NCI-H1694 treated with DMSO at 0.1 percent for 48 hours (cell line): Measurements from ENCODE around the gene PDXP.

Experiments used
- DNase-seq: peaks from one replicate; lab custom pipeline; 2025; lab: John Stamatoyannopoulos, UW

The PDXP gene

GRCh38 chr22:37697538-37697835 is 39.0 kb downstream of the PDXP start:
- no peak for DNase-seq

- no peak for DNase-seq
These were observed 42.7 kb downstream of the PDXP start for GRCh38 chr22:37701141-37701786.

DNA sequence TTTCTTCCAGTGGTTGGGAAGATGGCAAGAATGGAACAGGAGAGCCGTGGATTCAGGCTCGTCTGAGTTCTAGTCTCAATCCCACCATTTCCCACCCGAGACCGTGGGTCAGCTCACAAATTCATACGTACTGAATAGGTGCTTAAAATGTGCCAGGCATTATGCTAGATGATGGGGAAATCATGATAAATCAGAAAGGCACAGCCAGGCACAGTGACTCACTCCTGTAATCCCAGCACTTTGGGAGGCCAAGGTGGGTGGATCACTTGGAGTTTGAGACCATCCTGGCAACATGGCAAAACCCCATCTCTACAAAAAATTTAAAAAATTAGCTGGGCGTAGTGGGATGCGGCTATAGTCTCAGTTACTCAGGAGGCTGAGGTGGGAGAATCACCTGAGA is 45.4 kb downstream of the PDXP start:
- no peak for DNase-seq

DNA sequence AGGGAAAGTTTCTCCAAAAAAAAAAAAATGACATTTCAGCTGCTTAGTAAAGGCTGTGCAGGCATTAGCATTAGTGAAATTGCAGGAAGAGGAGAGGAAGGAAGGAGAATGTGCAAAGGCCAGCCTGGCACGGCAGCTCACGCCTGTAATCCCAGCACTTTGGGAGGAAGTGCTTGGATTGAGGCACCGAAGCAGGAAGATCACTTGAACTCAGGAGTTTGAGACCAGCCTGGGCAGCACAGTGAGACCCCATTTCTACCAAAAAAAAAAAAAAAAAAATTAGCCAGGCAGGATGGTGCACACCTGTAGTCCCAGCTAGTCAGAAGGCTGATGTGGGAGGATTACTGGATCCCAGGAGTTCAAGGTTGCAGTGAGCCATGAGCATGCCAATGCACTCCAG is 46.1 kb downstream of the PDXP start:
- no peak for DNase-seq

DNA sequence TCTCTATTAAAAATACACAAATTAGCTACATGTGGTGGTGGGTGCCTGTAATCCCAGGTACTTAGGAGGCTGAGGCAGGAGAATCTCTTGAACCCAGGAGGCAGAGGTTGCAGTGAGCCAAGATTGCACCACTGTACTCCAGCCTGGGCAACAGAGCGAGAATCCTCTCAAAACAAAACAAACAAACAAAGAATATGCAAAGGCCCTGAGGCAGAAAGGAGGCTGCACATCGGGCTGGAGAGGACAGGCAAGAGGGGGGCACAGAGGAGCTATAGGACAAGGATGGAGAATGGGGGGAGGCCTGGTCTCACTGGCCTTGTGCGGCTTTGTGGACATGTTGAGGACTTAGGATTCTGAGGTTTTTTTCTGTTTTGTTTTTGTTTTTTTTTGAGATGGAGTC is 46.7 kb downstream of the PDXP start:
- DNase-seq, result no peak

GRCh38 chr22:37708580-37709444 is 50.3 kb downstream of the PDXP start:
- no peak for DNase-seq

- no peak for DNase-seq
These were observed 50.9 kb downstream of the PDXP start for GRCh38 chr22:37709445-37709765.

DNA sequence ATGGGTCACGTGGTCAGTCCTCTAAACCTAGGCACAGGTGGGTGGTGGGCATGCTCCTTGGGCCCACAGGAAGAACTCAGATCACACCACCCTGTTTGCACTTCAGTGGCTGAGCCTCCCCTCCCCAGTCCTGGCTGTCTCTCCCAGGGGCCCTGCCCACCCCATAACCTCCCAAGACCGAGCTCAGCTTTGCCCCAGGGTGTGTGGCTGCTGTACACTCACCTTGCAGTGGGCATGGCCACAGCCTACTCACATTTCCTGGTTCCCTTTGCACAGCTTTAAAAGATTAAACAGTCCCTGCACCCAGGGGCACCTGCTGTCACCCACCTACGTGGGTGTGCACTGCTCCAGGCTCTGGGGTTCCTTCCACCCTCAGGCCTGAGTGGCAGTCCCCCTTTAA is 52.2 kb downstream of the PDXP start:
- DNase-seq, result no peak

- no peak for DNase-seq
These were observed 53.0 kb downstream of the PDXP start for GRCh38 chr22:37711490-37711889.

DNA sequence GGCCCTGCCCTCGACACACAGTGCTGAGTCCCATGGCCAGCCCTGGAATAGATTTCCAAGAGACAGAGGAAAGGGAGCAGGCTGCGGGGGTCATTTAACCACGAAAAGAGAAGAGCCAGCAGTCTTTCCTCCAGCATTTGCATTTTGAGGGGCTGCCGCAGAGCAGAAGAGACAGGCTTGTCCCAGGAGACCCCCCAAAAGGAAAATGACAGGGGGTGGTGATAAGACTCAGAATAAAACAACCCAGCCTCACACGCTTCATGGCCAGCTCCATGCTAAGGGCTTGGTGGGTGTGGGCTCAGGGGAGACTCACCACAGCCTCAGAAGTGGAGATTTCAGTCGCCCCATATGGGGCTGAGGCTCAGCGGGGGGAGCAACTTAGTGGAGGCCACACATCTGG is 55.2 kb downstream of the PDXP start:
- DNase-seq, result no peak

DNA sequence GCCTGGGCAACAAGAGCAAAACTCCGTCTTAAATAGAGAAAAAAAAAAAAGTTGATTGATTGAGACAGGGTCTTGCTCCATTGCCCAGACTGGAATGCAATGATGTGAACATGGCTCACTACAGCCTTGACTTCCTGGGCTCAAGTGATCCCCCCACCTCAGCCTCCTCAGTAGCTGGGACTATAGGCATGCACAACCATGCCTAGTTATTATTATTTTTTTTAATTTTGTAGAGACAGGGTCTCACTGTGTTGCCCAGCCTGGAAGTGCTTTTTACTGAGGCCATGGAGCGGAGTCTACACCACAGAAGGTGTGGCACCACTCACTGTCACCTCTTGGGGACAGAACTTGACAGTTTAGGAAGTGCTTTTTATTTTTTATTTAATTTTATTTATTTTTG is 56.1 kb downstream of the PDXP start:
- DNase-seq, result no peak

DNA sequence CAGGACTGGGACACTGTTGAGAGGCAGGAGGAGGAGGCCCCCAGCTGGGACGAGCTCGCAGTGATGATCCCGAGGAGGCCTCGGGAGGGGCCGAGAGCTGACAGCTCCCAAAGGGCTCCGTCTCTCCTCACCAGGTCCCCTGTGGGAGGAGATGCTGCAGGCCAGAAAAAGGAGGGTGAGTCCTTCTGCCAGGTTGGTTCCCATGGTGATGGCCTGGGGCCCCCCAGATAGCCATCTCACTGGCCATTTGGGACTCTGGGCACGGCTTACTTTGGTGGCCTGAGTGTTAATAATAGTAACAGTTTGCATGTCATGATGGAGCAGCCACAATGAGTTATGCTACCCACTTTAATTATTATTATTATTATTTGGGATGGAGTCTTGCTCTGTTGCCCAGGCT is 57.2 kb downstream of the PDXP start:
- DNase-seq, result no peak
